CD14-positive monocyte (primary cell): ENCODE results near the gene GFOD1. TPM values are rescaled to one million over a fixed set of nuclear protein-coding genes. Genes with fewer than 3 reads are reported as not detected.
A peak's percentile ranks its signal among the peaks of the same experiment; 100 is the strongest.

ENCODE experiments used
- DNase-seq, 3 donors: peaks; one replicate each; pipeline ENCODE4 v3.0.0-alpha.2; 2011 to 2022
- H2AFZ ChIP-seq: 2 replicates; pipeline ENCODE4 v1.6.0; 2012; ENCODE audit warnings: mild to moderate bottlenecking, low read depth, low read length, inconsistent platforms; ENCODE audit not compliant: insufficient read depth, poor library complexity, severe bottlenecking
- H3K27ac ChIP-seq, 2 donors: 1 replicate in 1 of 2; 2 replicates in 1 of 2; pipeline ENCODE4 v1.5.1; 2012 to 2013; ENCODE audit warnings: low read length in 2 of 2, control low read depth in 1 of 2, inconsistent platforms in 1 of 2, low read depth in 1 of 2, mild to moderate bottlenecking in 1 of 2
- H3K27me3 ChIP-seq, 2 donors: one replicate each; pipeline versions ENCODE4 v1.6.0 to v1.6.1; 2011 to 2013; ENCODE audit warnings: low read length in 2 of 2; ENCODE audit not compliant: control insufficient read depth in 2 of 2, insufficient read depth in 2 of 2
- H3K36me3 ChIP-seq, 2 donors: replicated peaks in 1 of 2; 1 replicate in 1 of 2; 2 replicates in 1 of 2; pipeline versions ENCODE4 v1.5.1 to v1.6.1; 2012 to 2013; ENCODE audit warnings: low read length in 2 of 2, control low read depth in 1 of 2, inconsistent platforms in 1 of 2, mild to moderate bottlenecking in 1 of 2; ENCODE audit not compliant: insufficient read depth in 2 of 2, control insufficient read depth in 1 of 2
- H3K4me1 ChIP-seq, 2 donors: 1 replicate in 1 of 2; 2 replicates in 1 of 2; pipeline versions ENCODE4 v1.5.1 to v1.6.1; 2012 to 2013; ENCODE audit warnings: low read length in 2 of 2, control low read depth in 1 of 2, inconsistent platforms in 1 of 2, mild to moderate bottlenecking in 1 of 2, moderate library complexity in 1 of 2; ENCODE audit not compliant: insufficient read depth in 2 of 2, control insufficient read depth in 1 of 2
- H3K4me2 ChIP-seq: replicated peaks from 2 replicates; pipeline ENCODE3; 2012; ENCODE audit warnings: low read length, moderate library complexity, mild to moderate bottlenecking; ENCODE audit not compliant: poor library complexity, severe bottlenecking; ENCODE audit errors: extremely low read depth
- H3K4me3 ChIP-seq, 3 experiments: fragments of 200-600 bp in 1 of 3; sonication (generic) in 1 of 3; replicated peaks in 1 of 3; 1 replicate in 2 of 3; 2 replicates in 1 of 3; pipeline ENCODE4 v1.5.1; 2011 to 2013; ENCODE audit warnings: low read length in 3 of 3, mild to moderate bottlenecking in 3 of 3, control low read depth in 2 of 3, low read depth in 2 of 3, inconsistent platforms in 1 of 3, moderate library complexity in 1 of 3
- H3K79me2 ChIP-seq: 2 replicates; pipeline ENCODE4 v1.6.0; 2012; ENCODE audit warnings: mild to moderate bottlenecking, control low read depth, inconsistent platforms, low read length, moderate library complexity; ENCODE audit not compliant: insufficient read depth
- H3K9ac ChIP-seq: 2 replicates; pipeline ENCODE4 v1.6.0; 2017; ENCODE audit warnings: low read length, mild to moderate bottlenecking; ENCODE audit not compliant: insufficient read depth, poor library complexity, severe bottlenecking
- H3K9me3 ChIP-seq, 2 donors: replicated peaks in 1 of 2; 1 replicate in 1 of 2; 2 replicates in 1 of 2; pipeline versions ENCODE4 v1.5.1 to v1.6.1; 2012 to 2013; ENCODE audit warnings: low read length in 2 of 2, control low read depth in 1 of 2; ENCODE audit not compliant: control insufficient read depth in 1 of 2, insufficient read depth in 1 of 2
- H4K20me1 ChIP-seq: 2 replicates; pipeline ENCODE4 v1.6.0; 2012; ENCODE audit warnings: mild to moderate bottlenecking, low read length, control low read depth, moderate library complexity; ENCODE audit not compliant: insufficient read depth
- H3K27ac Mint-ChIP-seq, 7 donors: one replicate each; pipeline ENCODE4 v1.8.0; 2020; ENCODE audit warnings: mild to moderate bottlenecking in 7 of 7, mixed read lengths in 7 of 7, moderate library complexity in 6 of 7, inconsistent platforms in 2 of 7
- H3K27me3 Mint-ChIP-seq, 3 donors: one replicate each; pipeline ENCODE4 v1.8.0; 2021 to 2022; ENCODE audit warnings: low read depth in 3 of 3, mild to moderate bottlenecking in 3 of 3, mixed read lengths in 3 of 3, moderate library complexity in 3 of 3, inconsistent platforms in 1 of 3
- H3K36me3 Mint-ChIP-seq, 2 donors: one replicate each; pipeline ENCODE4 v1.8.0; 2020; ENCODE audit warnings: mixed read lengths in 2 of 2, inconsistent platforms in 1 of 2, mild to moderate bottlenecking in 1 of 2
- H3K4me1 Mint-ChIP-seq: one replicate; pipeline ENCODE4 v1.8.0; 2020; ENCODE audit warnings: mild to moderate bottlenecking, mixed read lengths
- H3K4me3 Mint-ChIP-seq, 2 donors: one replicate each; pipeline ENCODE4 v1.8.0; 2020; ENCODE audit warnings: mild to moderate bottlenecking in 2 of 2, mixed read lengths in 2 of 2, moderate library complexity in 1 of 2
- H3K9me3 Mint-ChIP-seq, 7 donors: one replicate each; pipeline ENCODE4 v1.8.0; 2020 to 2022; ENCODE audit warnings: mixed read lengths in 7 of 7, mild to moderate bottlenecking in 6 of 7, moderate library complexity in 6 of 7, inconsistent platforms in 2 of 7
- WGBS: methylation state at CpG from one replicate; pipeline ENCODE4 v1.1.5; 2013; ENCODE audit warnings: missing lambda C conversion rate; ENCODE audit not compliant: insufficient coverage; 5-methylcytosine and 5-hydroxymethylcytosine counted together
- intact Hi-C, 2 donors: fragments of 100-400 bp; cut with micrococcal nuclease; formaldehyde crosslinking; loops; one replicate each; pipeline versions ENCODE4 v1.15.0 to v1.15.1; 2023
- polyA plus RNA-seq, 3 donors: library from polyadenylated mRNA; depleted of rRNA in 1 of 3; unstranded in 2 of 3; stranded (reverse) in 1 of 3; fragments of 300-500 nt in 2 of 3; fragments of >200 nt in 1 of 3; fragmentation: Illumina TruSeq in 2 of 3; gene quantifications; 1 replicate in 2 of 3; 2 replicates in 1 of 3; pipeline ENCODE4 v1.2.3, GENCODE V29; 2012 to 2021
- TF ChIP-seq, protein P1 (sequence below): fragments of 200-600 bp; IDR thresholded peaks from one replicate; pipeline ENCODE4 v1.8.0; 2022; ENCODE audit warnings: antibody characterized with exemption, mild to moderate bottlenecking

The GFOD1 gene
- polyA plus RNA-seq, 3 donors: 2.4 to 8.7 (median 2.4) TPM

- WGBS: 91% methylated on average over 4 of the region's 6 CpGs
- Histone ChIP-seq H3K4me2 (no peak overlapping the region), H4K20me1 (peaks cover 7% of the 10 kb centered on the region), H2AFZ (no peak overlapping the region), H3K27ac (no peak overlapping the region), H3K4me1 (peaks cover 26 to 34% of the 10 kb centered on the region in 2 donors), H3K4me3 (no peak overlapping the region), H3K9me3 (no peaks in the 10 kb centered on the region), H3K79me2 (peaks cover 22% of the 10 kb centered on the region), H3K36me3 (peaks cover 0 to 3% of the 10 kb centered on the region in 2 donors), H3K27me3 (peaks cover 0 to 4% of the 10 kb centered on the region in 2 donors), H3K9ac (no peak overlapping the region)
- TF ChIP-seq, protein P1, sequence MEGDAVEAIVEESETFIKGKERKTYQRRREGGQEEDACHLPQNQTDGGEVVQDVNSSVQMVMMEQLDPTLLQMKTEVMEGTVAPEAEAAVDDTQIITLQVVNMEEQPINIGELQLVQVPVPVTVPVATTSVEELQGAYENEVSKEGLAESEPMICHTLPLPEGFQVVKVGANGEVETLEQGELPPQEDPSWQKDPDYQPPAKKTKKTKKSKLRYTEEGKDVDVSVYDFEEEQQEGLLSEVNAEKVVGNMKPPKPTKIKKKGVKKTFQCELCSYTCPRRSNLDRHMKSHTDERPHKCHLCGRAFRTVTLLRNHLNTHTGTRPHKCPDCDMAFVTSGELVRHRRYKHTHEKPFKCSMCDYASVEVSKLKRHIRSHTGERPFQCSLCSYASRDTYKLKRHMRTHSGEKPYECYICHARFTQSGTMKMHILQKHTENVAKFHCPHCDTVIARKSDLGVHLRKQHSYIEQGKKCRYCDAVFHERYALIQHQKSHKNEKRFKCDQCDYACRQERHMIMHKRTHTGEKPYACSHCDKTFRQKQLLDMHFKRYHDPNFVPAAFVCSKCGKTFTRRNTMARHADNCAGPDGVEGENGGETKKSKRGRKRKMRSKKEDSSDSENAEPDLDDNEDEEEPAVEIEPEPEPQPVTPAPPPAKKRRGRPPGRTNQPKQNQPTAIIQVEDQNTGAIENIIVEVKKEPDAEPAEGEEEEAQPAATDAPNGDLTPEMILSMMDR: no peak
- no peak overlapping the region for H3K4me3 Mint-ChIP-seq
- peaks cover 22 to 25% of the 10 kb centered on the region in 2 donors for H3K36me3 Mint-ChIP-seq
- peak overlapping the region in 5 of 7 donors; percentile 3 to 62 (median 31) for H3K27ac Mint-ChIP-seq
- H3K4me1 Mint-ChIP-seq: peaks cover 57% of the 10 kb centered on the region
- DNase-seq: no peak
- peaks cover 1 to 12% (median 8%) of the 10 kb centered on the region in 3 donors for H3K27me3 Mint-ChIP-seq
- H3K9me3 Mint-ChIP-seq: peaks cover 0 to 2% (median 0%) of the 10 kb centered on the region in 7 donors
- intact Hi-C loops: loop anchor here in 1 of 2 donors (10.0 kb wide), 2 partner anchors 66 to 94 kb away; partner anchors contain the start of gene SIRT5
These were observed 6.5 kb downstream of the GFOD1 start for GRCh38 chr6:13480631-13481501.

DNA sequence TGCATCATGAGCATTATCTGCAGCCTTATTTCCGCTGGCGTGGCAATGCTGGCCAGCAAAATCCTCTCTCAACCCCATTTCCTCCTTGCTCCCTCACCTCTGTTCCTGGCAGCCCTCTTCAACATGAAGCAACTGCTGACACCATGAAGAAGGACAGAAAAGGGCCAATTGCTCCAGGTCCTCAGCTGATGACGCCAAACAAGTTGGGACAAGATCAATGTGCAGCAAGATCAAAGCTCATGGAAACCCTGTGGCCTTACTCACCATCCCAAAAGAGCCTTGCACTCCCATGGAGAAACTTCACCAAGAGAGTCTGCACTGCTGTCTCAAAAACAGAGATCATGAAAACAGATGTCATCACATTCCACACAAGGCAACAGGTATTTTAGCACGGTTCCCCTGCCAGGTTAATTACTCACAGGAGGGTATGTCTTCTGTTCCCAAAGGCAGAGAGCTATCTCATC, 7.4 kb downstream of the GFOD1 start:
- intact Hi-C loops: loop anchor here (10.0 kb wide), 3 partner anchors 65 to 135 kb away; partner anchors contain the start of gene SIRT5 (in 1 of the 2)
- DNase-seq: no peak
- Histone ChIP-seq H3K4me2 (no peak overlapping the region), H3K27ac (no peak overlapping the region), H3K9ac (no peak overlapping the region), H2AFZ (no peak overlapping the region), H3K9me3 (no peaks in the 10 kb centered on the region), H3K4me3 (no peak overlapping the region), H3K79me2 (peaks cover 17% of the 10 kb centered on the region), H3K4me1 (peaks cover 17 to 28% of the 10 kb centered on the region in 2 donors), H4K20me1 (no peaks in the 10 kb centered on the region), H3K27me3 (no peaks in the 10 kb centered on the region), H3K36me3 (peaks cover 0 to 4% of the 10 kb centered on the region in 2 donors)
- TF ChIP-seq, protein P1: no peak
- H3K36me3 Mint-ChIP-seq: peaks cover 21 to 22% of the 10 kb centered on the region in 2 donors
- peaks cover 0 to 3% (median 0%) of the 10 kb centered on the region in 3 donors for H3K27me3 Mint-ChIP-seq
- WGBS: 88% methylated on average over 3 of the region's 4 CpGs
- H3K4me3 Mint-ChIP-seq: no peak overlapping the region
- no peak overlapping the region for H3K27ac Mint-ChIP-seq
- peaks cover 49% of the 10 kb centered on the region for H3K4me1 Mint-ChIP-seq
- peaks cover 0 to 2% (median 0%) of the 10 kb centered on the region in 7 donors for H3K9me3 Mint-ChIP-seq
